Measurements from ENCODE around the gene SMAD3. TPM values are rescaled to one million over a fixed set of nuclear protein-coding genes. Genes with fewer than 3 reads are reported as not detected.

Gene SMAD3
- total and polyA plus RNA-seq, 2 of the 8 experiments (the other 6 are each of a cell fraction or from before 2014, with no cell fraction given): 10.1 to 12.4 TPM

DNA sequence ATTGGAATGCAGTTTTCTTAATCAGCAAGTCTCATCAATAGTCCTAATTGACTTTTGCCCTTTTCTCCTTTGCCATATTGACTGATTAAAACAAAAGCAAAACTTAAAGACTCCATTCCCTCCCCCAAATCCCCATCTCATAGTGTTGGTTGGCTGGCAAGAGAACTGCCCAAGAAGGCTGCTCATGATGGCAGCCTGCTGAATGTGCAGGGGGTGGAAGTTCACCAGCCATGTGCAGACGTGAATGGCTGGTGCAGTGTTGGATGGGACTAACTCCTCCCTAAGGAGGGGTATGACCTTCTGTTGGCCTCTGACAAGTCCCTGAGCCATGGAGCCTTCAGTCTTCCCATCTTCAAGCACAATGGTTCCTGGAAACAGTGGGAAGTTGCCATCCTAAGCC is 7.0 kb downstream of the SMAD3 start:
- FAIRE-seq (no peak), DNase-seq (ENCODE audit: low read depth in 1 of 2, low spot score in 2 of 2) (no peak)
- peaks cover 5 to 19% (median 9%) of the 10 kb centered on the region in 4 experiments for H3K4me1 ChIP-seq (replicated peaks in 1 of 4; ENCODE audit: control insufficient read depth in 3 of 4, insufficient read depth in 4 of 4, low read length in 3 of 4)
- no peak overlapping the region for H2AFZ ChIP-seq (ENCODE audit: low read length)
- 88% methylated on average over 1 of the region's 1 CpG; no CpG with 5 or more reads in 1 of the 2 experiments for WGBS, 2 experiments (ENCODE audit: extremely low coverage in 1 of 2, insufficient coverage in 1 of 2, insufficient read length in 1 of 2, insufficient replicate concordance in 2 of 2, low coverage in 1 of 2, low lambda C conversion rate in 2 of 2, missing lambda C conversion rate in 1 of 2)
- H3K9me3 ChIP-seq (ENCODE audit: insufficient read depth in 2 of 2, low read depth in 1 of 2, low read length in 1 of 2): no peaks in the 10 kb centered on the region
- peaks cover 0 to 10% (median 9%) of the 10 kb centered on the region in 4 experiments; a peak in 5 of 7 replicates for H3K27me3 ChIP-seq (replicated peaks in 1 of 4; ENCODE audit: control insufficient read depth in 3 of 4, extremely low read depth in 1 of 4, insufficient read depth in 3 of 4, low read length in 3 of 4)
- H3K4me2 ChIP-seq (ENCODE audit: insufficient read depth in 1 of 2, low read depth in 2 of 2, low read length in 2 of 2): no peak overlapping the region
- H3K23ac ChIP-seq (ENCODE audit: insufficient read length): no peak overlapping the region
- H3K4ac ChIP-seq (replicated peaks; ENCODE audit: insufficient read length, low read depth, low read length): no peak overlapping the region
- H3K27ac ChIP-seq (ENCODE audit: low read depth, low read length): no peak overlapping the region
- H3K9ac ChIP-seq (replicated peaks in 1 of 4; ENCODE audit: extremely low read depth in 1 of 4, low read depth in 3 of 4, low read length in 3 of 4): no peak overlapping the region
- H3K36me3 ChIP-seq (ENCODE audit: control insufficient read depth in 2 of 4, insufficient read depth in 4 of 4, low read length in 3 of 4): no peaks in the 10 kb centered on the region
- CTCF ChIA-PET (ENCODE audit: partially characterized antibody): interaction anchor here (0.7 to 4.5 kb wide), 4 partner anchors 9 to 126 kb away, joined by 3 to 23 read pairs (median 10); no protein-coding TSS in a partner anchor
- H2BK120ac ChIP-seq (replicated peaks; ENCODE audit: low read depth, low read length): no peak overlapping the region
- H3K18ac ChIP-seq (ENCODE audit: extremely low read depth, low read length): no peak overlapping the region
- no peak overlapping the region for H3K14ac ChIP-seq (ENCODE audit: insufficient read length)
- H2BK12ac ChIP-seq (ENCODE audit: low read depth, low read length): no peak overlapping the region
- 0 out of 2 replicates have a peak, but pooled peaks cover under 1% of the 10 kb centered on the region for H3K23me2 ChIP-seq (ENCODE audit: low read depth, low read length)
- no peak overlapping the region for H4K5ac ChIP-seq (ENCODE audit: insufficient read length, low read depth, low read length)
- H3K79me2 ChIP-seq (ENCODE audit: control insufficient read depth in 1 of 2, insufficient read depth in 2 of 2, low read length in 2 of 2): peaks cover 0 to 28% of the 10 kb centered on the region in 2 experiments; a peak in 2 of 4 replicates
- POLR2A ChIA-PET (ENCODE audit: partially characterized antibody): interaction anchor here (1.2 to 1.3 kb wide), 4 partner anchors 9 to 69 kb away, joined by 3 to 4 read pairs (median 3); no protein-coding TSS in a partner anchor
- no peak overlapping the region for H3K4me3 ChIP-seq (ENCODE audit: extremely low read depth in 1 of 4, insufficient read depth in 2 of 4, low read depth in 3 of 4, low read length in 4 of 4)
- no peak overlapping the region for H2BK15ac ChIP-seq (ENCODE audit: low read length)
- no peak overlapping the region for H4K91ac ChIP-seq (replicated peaks; ENCODE audit: insufficient read length, low read length)
- no peak overlapping the region for H2AK5ac ChIP-seq (ENCODE audit: low read depth, low read length)
- H2BK20ac ChIP-seq (ENCODE audit: low read length): no peak overlapping the region
- H4K20me1 ChIP-seq (replicated peaks in 1 of 2; ENCODE audit: control insufficient read depth in 1 of 2, insufficient read depth in 2 of 2, low read length in 2 of 2): peaks cover 9% of the 10 kb centered on the region in 2 experiments
- peaks cover 7% of the 10 kb centered on the region; the same call in 1 of the 2 replicates for H3K79me1 ChIP-seq (ENCODE audit: low read depth, low read length)
- no peak overlapping the region for H4K8ac ChIP-seq (ENCODE audit: extremely low read depth, insufficient read depth, low read length)
- H2BK5ac ChIP-seq (ENCODE audit: low read depth, low read length): no peak overlapping the region
- no peak overlapping the region for H3K56ac ChIP-seq (replicated peaks; ENCODE audit: insufficient read length, low read depth, low read length)
- TF ChIP-seq EGR1 (IDR thresholded peaks at IDR 0.05; ENCODE audit: borderline replicate concordance, low read depth, low read length): no peak
- TF ChIP-seq EP300 (IDR thresholded peaks at IDR 0.05; ENCODE audit: borderline replicate concordance in 1 of 2, low read depth in 2 of 2, low read length in 2 of 2): no peak
- TF ChIP-seq, protein P1, sequence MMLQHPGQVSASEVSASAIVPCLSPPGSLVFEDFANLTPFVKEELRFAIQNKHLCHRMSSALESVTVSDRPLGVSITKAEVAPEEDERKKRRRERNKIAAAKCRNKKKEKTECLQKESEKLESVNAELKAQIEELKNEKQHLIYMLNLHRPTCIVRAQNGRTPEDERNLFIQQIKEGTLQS (IDR thresholded peaks at IDR 0.05; ENCODE audit: insufficient read depth, low read depth, low read length): no peak
- TF ChIP-seq EZH2 (IDR thresholded peaks at IDR 0.05; ENCODE audit: low read depth, low read length, severe bottlenecking): no peak
- no peak for TF ChIP-seq TCF12 (IDR thresholded peaks at IDR 0.05; ENCODE audit: low read depth, low read length)
- no peak for TF ChIP-seq TEAD4 (IDR thresholded peaks at IDR 0.05; ENCODE audit: low read depth, low read length)
- no peak for TF ChIP-seq RFX5 (IDR thresholded peaks at IDR 0.05; ENCODE audit: borderline replicate concordance, low read depth, low read length)
- no peak for TF ChIP-seq TAF7 (optimal IDR thresholded peaks at IDR 0.05; ENCODE audit: borderline replicate concordance, low read depth, low read length)
- no peak for TF ChIP-seq BCL11A (IDR thresholded peaks at IDR 0.05; ENCODE audit: low read depth in 2 of 2, low read length in 2 of 2)

Data from H1 (cell line).